Measurements from ENCODE around the gene PICK1.

PICK1 gene

GRCh38 chr22:38122616-38123015 is 65.4 kb downstream of the PICK1 start:
- no peaks in the 10 kb centered on the region for H3K36me3 ChIP-seq (ENCODE audit: control insufficient read depth, low read depth, low read length)
- H3K4me1 ChIP-seq (ENCODE audit: control insufficient read depth, low read depth, low read length) = no peaks in the 10 kb centered on the region
- no peak overlapping the region for H3K27ac ChIP-seq (ENCODE audit: low read length)
- no peaks in the 10 kb centered on the region for H3K9me3 ChIP-seq (ENCODE audit: control insufficient read depth, low read depth, low read length)
- no peak overlapping the region for H3K4me3 ChIP-seq (ENCODE audit: low read length)
- no peak overlapping the region for H3K9ac ChIP-seq (ENCODE audit: low read length)
- H3K27me3 ChIP-seq (ENCODE audit: control insufficient read depth, insufficient read depth, low read length) = no peaks in the 10 kb centered on the region

DNA sequence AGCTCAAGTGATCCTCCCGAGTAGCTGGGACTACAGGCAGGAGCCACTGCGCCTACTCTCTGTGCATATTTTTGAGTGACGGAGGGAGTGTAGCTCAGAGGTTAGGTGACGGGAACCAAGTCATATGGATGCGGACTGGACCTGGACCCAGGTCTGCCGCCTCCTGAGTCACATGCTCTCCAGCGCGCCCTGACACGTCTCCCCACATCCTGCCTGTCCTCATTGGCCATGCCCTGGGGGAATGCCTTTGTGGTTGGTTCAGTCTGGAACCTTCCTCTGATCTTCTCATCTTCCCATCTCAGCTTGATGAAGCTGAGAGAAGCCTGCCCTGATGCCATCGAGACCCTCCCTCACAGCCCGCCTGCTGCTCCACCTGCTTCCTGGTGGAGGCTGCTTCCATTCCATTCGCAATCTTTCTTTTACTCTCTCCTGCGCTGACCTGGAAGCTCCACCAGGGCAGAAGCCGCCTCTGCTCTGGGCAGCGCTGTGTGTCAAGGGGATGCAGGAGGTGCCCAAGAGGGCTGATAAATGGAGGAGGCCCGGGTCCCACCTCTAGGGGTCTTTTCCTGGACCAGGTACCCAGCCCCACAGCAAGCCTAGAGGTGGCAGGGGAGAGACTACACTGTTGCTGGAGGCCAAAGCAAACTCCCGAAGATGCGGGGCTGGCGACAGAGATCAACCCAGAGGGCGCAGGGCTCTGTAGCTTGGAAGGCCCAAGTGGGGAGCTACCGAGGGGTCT is 67.2 kb downstream of the PICK1 start:
- Histone ChIP-seq H3K4me1 (ENCODE audit: control insufficient read depth, low read depth, low read length) (no peaks in the 10 kb centered on the region), H3K9ac (ENCODE audit: low read length) (no peak overlapping the region), H3K9me3 (ENCODE audit: control insufficient read depth, low read depth, low read length) (no peaks in the 10 kb centered on the region), H3K27me3 (ENCODE audit: control insufficient read depth, insufficient read depth, low read length) (no peaks in the 10 kb centered on the region), H3K36me3 (ENCODE audit: control insufficient read depth, low read depth, low read length) (no peaks in the 10 kb centered on the region), H3K27ac (ENCODE audit: low read length) (no peak overlapping the region), H3K4me3 (ENCODE audit: low read length) (no peak overlapping the region)

- Histone ChIP-seq H3K9me3 (ENCODE audit: control insufficient read depth, low read depth, low read length) (no peaks in the 10 kb centered on the region), H3K4me1 (ENCODE audit: control insufficient read depth, low read depth, low read length) (no peaks in the 10 kb centered on the region), H3K27me3 (ENCODE audit: control insufficient read depth, insufficient read depth, low read length) (no peaks in the 10 kb centered on the region), H3K36me3 (ENCODE audit: control insufficient read depth, low read depth, low read length) (no peaks in the 10 kb centered on the region), H3K9ac (ENCODE audit: low read length) (no peak overlapping the region), H3K27ac (ENCODE audit: low read length) (no peak overlapping the region), H3K4me3 (ENCODE audit: low read length) (no peak overlapping the region)
These were observed 67.9 kb downstream of the PICK1 start for GRCh38 chr22:38125038-38125610.
